Naive B cell (primary cell): Measurements from ENCODE around the gene COL5A1. TPM values are rescaled to one million over a fixed set of nuclear protein-coding genes. Genes with fewer than 3 reads are reported as not detected.
A peak's percentile ranks its signal among the peaks of the same experiment; 100 is the strongest.
"Not testable (repeated sequence)": the region's sequence is repeated elsewhere in the genome, so short reads cannot be mapped to it uniquely, and the experiment has no call there.

ENCODE experiments used
- ATAC-seq, 2 donors: fragments of 150-1000 bp; cut with Tn5 transposase; 2 replicates each; pipeline ENCODE4 v1.10.0; 2021; ENCODE audit warnings: low read depth in 2 of 2, mild to moderate bottlenecking in 2 of 2, moderate library complexity in 2 of 2
- DNase-seq: peaks from one replicate; pipeline ENCODE4 v3.0.0; 2022
- H3K27ac Mint-ChIP-seq, 6 donors: one replicate each; pipeline ENCODE4 v1.8.0; 2020 to 2022; ENCODE audit warnings: mild to moderate bottlenecking in 6 of 6, mixed read lengths in 6 of 6, moderate library complexity in 5 of 6, inconsistent platforms in 2 of 6
- H3K27me3 Mint-ChIP-seq, 3 donors: one replicate each; pipeline ENCODE4 v1.8.0; 2021 to 2022; ENCODE audit warnings: mixed read lengths in 3 of 3, mild to moderate bottlenecking in 1 of 3
- H3K36me3 Mint-ChIP-seq, 2 donors: one replicate each; pipeline ENCODE4 v1.8.0; 2020 to 2022; ENCODE audit warnings: mixed read lengths in 2 of 2, inconsistent platforms in 1 of 2, mild to moderate bottlenecking in 1 of 2
- H3K4me1 Mint-ChIP-seq, 3 donors: one replicate each; pipeline ENCODE4 v1.8.0; 2020 to 2022; ENCODE audit warnings: mixed read lengths in 3 of 3, inconsistent platforms in 1 of 3, mild to moderate bottlenecking in 1 of 3, moderate library complexity in 1 of 3
- H3K4me3 Mint-ChIP-seq, 8 donors: one replicate each; pipeline ENCODE4 v1.8.0; 2020 to 2022; ENCODE audit warnings: mild to moderate bottlenecking in 8 of 8, mixed read lengths in 8 of 8, moderate library complexity in 8 of 8, inconsistent platforms in 2 of 8
- H3K9me3 Mint-ChIP-seq, 7 donors: one replicate each; pipeline ENCODE4 v1.8.0; 2020 to 2022; ENCODE audit warnings: mixed read lengths in 7 of 7, mild to moderate bottlenecking in 5 of 7, inconsistent platforms in 2 of 7, moderate library complexity in 1 of 7
- polyA plus RNA-seq, 6 donors: library from polyadenylated mRNA; unstranded; fragments of 300-500 nt; fragmentation: Illumina TruSeq; gene quantifications; one replicate each; pipeline ENCODE4 v1.2.3, GENCODE V29; 2021; ENCODE audit warnings: low read depth in 6 of 6

The COL5A1 gene
- polyA plus RNA-seq, 6 donors from 2014 or later, result not detected

DNA sequence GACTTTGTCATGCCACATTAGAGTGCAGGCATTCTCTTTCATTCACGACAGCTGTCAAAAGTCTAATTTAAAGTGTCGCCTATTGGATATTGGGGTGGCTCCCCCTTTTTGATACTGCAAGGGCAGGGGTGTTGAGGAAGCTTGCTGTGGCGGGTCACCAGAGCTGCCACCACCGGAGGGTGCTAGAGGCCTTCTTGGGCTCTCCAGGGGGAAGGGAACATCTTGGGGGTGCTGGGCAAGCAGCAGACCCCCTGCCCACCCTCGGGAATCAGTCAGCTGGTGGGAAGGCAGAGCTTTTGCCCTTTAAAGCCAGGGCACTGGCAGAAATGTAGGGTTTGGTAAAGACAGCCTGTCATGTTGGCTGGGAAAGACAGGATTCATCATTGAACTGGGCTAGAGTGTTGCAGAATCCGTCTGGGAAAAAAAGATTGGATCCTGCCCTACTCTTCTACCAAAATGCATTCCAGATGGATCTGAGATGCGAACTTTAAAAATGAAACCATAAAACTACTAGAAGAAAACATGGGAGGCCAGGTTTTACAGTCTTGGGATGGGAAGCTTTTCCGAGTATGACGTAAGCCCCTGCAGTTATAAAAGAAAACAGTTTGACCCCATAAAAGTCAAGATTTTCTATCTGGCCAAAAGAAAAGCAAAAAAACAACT, 22.3 kb downstream of the COL5A1 start:
- Mint-ChIP-seq H3K27me3 (peaks cover 0 to 17% (median 12%) of the 10 kb centered on the region in 3 donors), H3K4me3 (no peak overlapping the region), H3K27ac (no peak overlapping the region), H3K4me1 (no peaks in the 10 kb centered on the region), H3K9me3 (peaks cover 5 to 17% (median 14%) of the 10 kb centered on the region in 7 donors), H3K36me3 (peaks cover 0 to 14% of the 10 kb centered on the region in 2 donors)
- no peak for DNase-seq
- ATAC-seq, result no peak

DNA sequence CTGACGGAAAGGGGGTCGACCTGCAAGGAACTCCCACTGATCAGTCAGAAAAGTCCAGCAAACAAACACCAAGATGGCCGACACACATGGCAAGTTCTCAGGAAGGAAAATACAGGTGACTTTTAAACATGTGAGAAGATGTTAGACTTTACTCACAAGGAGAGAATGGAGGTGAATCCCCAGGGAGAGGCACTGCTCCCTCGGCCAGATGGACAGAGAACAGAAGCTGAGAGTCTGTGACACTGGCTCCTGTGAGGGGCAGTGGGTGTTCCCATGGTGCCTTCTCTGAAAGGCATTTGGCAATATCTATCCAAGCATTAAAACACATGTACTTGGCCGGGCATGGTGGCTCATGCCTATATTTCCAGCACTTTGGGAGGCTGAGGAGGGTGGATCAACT, 22.8 kb downstream of the COL5A1 start:
- Mint-ChIP-seq H3K36me3 (peaks cover 0 to 14% of the 10 kb centered on the region in 2 donors), H3K27me3 (peaks cover 0 to 23% (median 18%) of the 10 kb centered on the region in 3 donors), H3K4me3 (peak overlapping the region in 1 of 8 donors; percentile 72), H3K4me1 (no peaks in the 10 kb centered on the region), H3K27ac (no peak overlapping the region), H3K9me3 (peaks cover 5 to 17% (median 16%) of the 10 kb centered on the region in 7 donors)
- DNase-seq (no peak), ATAC-seq (no peak)

DNA sequence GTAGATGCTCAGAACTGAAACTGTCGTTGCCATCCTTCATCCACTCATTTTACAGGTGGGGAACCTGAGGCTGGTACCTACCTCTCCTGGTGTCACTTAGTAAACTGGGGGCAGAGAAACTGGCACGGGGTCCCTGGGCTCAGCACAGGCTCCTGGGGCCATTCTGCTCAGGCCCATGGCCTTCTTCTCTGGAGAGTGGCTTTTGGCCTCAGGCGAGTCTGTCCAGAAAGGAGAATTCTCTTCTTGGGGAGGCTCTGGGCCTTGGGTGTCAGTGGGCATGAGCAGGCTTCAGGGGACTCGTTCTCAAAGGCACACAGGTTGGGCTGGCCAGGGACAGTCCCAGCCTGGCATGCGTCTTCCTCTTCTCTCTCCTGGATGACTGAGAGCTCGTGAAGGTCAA, 24.6 kb downstream of the COL5A1 start:
- H3K27ac Mint-ChIP-seq, result peak overlapping the region in 1 of 6 donors; percentile 34
- ATAC-seq, result no peak
- no peak for DNase-seq
- H3K27me3 Mint-ChIP-seq, result peaks cover 4 to 23% (median 19%) of the 10 kb centered on the region in 3 donors
- peaks cover 0 to 12% (median 4%) of the 10 kb centered on the region in 7 donors for H3K9me3 Mint-ChIP-seq
- no peaks in the 10 kb centered on the region for H3K4me1 Mint-ChIP-seq
- H3K36me3 Mint-ChIP-seq, result peaks cover 0 to 7% of the 10 kb centered on the region in 2 donors
- H3K4me3 Mint-ChIP-seq, result no peak overlapping the region

DNA sequence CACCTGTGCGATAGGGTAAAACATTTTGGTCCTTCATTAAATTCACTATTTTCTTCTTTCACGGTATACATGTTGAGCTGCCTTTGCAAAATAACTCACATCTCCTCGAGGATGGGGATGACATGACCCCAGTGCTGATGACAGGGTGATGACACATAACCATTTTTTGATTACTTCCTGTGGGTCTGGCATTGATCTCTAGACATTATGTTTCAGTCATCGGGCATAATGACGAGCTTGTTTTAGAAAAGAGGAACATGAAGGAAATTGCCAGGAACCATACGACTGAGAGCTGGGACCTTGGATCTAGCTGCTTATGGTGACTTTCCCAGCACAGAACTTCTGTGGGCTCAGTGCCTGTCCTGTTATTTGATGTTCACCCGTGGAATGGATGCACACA, 25.2 kb downstream of the COL5A1 start:
- Mint-ChIP-seq H3K36me3 (peaks cover 0 to 3% of the 10 kb centered on the region in 2 donors), H3K4me3 (no peak overlapping the region), H3K4me1 (no peaks in the 10 kb centered on the region), H3K27me3 (peaks cover 4 to 23% (median 19%) of the 10 kb centered on the region in 3 donors), H3K9me3 (peaks cover 0 to 8% (median 0%) of the 10 kb centered on the region in 7 donors), H3K27ac (no peak overlapping the region)
- ATAC-seq (no peak), DNase-seq (no peak)

DNA sequence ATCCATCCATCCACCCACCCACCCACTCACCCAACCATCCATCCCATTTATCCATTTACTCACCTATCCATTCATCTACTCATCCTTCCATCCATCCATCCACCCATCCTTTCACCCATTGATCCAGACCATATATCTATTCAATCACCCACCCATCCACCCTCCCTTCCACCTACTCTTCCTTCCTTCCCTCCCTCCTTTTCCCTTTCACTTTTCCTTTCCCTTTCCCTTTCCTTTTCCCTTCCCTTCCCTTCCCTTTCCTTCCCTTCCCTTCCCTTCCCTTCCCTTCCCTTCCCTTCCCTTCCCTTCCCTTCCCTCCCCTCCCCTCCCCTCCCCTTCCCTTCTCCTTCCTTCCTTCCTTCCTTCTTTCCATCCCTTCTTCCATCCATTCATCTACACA, 27.4 kb downstream of the COL5A1 start:
- not testable (repeated sequence) for H3K9me3 Mint-ChIP-seq, H3K4me1 Mint-ChIP-seq, H3K27ac Mint-ChIP-seq, H3K36me3 Mint-ChIP-seq, ATAC-seq, DNase-seq
- Mint-ChIP-seq H3K4me3 (peak overlapping the region in 1 of 8 donors; percentile 44), H3K27me3 (peaks cover 4 to 23% (median 21%) of the 10 kb centered on the region in 3 donors)

DNA sequence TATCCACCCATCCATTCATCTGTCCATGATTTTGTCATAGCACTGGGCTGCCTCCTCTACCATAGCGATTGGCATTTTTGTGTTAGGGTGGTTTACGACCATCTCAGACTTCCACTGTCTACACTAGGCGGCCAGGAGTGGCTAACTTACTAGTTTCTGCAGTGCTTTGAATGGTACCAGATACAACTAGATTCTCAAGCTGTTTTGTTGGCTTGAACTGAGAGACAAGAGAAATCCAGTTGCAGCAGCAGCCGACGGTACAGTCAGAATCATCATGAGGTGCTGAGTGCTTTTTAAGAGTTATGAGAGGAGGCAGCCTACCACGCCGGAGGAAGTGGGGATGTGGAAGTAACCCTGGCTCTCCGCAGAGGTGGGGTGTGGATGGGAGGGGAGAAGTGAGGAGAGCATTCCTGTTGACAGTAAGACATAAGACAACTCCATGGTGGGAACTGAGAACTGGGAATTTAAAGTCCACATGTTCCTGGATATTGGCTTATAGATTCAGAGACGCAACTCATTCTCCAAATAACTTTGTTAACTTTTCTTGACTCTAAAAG, 27.9 kb downstream of the COL5A1 start:
- ATAC-seq (no peak), DNase-seq (no peak)
- Mint-ChIP-seq H3K27me3 (peaks cover 4 to 26% (median 23%) of the 10 kb centered on the region in 3 donors), H3K27ac (no peak overlapping the region), H3K4me1 (no peaks in the 10 kb centered on the region), H3K36me3 (no peaks in the 10 kb centered on the region), H3K9me3 (peaks cover 0 to 10% (median 4%) of the 10 kb centered on the region in 7 donors), H3K4me3 (peak overlapping the region in 1 of 8 donors; percentile 44)

DNA sequence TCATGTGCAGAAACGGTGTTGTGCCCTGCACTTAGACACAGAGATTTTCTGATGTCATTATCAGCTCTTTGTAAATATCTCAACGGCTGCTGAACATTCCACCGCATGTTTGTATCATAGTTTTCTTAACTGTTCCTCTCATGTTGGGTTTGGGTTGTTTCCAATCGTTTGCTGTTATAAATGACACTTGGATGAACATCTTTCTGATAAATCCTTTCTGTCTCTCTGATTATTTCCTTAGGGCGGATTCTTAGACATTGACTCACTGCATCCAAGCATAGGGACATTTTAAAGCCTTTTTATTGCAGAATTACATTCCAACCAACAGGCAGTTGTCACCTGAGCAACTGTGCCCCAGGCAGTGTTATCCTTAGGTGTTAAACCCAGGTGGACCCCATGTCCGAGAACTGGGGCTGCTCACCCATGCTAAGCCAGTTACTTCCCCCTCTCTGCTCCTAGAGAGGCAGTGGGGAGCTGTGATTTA, 28.5 kb downstream of the COL5A1 start:
- Mint-ChIP-seq H3K27me3 (peaks cover 4 to 26% (median 23%) of the 10 kb centered on the region in 3 donors), H3K4me3 (no peak overlapping the region), H3K27ac (no peak overlapping the region), H3K9me3 (peaks cover 0 to 10% (median 4%) of the 10 kb centered on the region in 7 donors), H3K4me1 (no peaks in the 10 kb centered on the region), H3K36me3 (no peaks in the 10 kb centered on the region)
- DNase-seq (no peak), ATAC-seq (no peak)

DNA sequence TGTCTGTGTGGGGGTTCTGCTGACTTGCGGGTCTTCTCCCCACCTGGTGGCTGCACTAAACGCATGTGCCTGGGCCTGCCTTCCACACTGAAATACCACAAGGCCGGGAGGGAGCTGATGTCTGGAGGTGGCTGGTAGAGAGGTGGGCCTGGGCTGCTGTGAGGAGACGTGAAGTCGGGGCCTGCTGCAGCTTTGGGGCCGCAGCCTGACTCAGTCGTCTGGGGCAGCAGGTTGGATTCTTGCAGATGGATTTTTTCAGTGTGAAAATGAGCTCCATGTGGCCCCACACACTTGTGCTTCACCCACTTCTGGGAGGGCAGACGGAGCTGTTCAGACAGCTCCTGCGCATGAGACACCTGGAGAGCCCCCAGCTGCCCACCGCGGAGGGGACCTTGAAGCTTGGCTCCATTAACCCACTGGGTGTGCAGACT, 29.3 kb downstream of the COL5A1 start:
- peak overlapping the region in 1 of 6 donors; percentile 47 for H3K27ac Mint-ChIP-seq

DNA sequence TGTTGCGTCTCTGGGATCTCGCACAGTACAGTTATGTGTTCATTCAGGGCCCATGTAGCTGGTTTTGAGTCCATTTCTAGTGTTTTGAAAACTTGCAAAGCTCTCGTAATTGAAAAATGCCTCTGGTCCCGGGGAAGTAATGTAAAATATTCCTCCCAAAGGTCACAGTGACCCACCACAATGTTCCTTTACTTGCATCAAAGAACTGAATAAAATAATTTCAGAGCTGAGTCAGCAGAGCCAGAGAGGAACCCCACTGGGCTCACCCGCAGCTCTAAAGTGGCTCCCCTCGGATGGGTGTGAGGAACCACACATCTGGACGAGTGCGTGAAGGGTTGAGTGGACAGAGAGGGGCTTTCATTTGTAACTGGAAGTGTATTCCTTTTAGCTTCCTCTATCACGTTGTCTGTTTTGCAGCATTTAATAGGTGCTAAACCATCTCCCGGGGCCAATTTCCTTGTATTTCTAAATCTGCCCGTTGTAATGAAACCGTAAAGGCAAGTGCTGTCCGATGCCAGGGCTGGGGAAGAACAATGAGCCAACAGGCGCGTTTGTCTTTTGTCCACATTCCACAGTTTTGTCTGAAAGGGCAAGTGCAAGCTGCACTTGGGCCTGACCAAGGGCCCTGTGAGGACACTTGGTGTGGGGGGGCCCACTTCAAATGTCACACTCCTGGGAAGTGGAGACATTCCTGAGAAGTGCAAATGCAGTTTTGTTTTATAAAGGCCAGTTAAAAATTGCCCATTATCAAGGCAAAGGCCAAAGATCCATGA, 29.9 kb downstream of the COL5A1 start:
- no peak for ATAC-seq
- Mint-ChIP-seq H3K4me1 (no peaks in the 10 kb centered on the region), H3K36me3 (no peaks in the 10 kb centered on the region), H3K4me3 (no peak overlapping the region), H3K27ac (no peak overlapping the region), H3K9me3 (peaks cover under 1 to 21% (median 8%) of the 10 kb centered on the region in 7 donors), H3K27me3 (peaks cover 4 to 26% (median 21%) of the 10 kb centered on the region in 3 donors)
- no peak for DNase-seq

More for the DNA sequence above, 29.3 kb downstream of the COL5A1 start:
- H3K4me1 Mint-ChIP-seq, result no peaks in the 10 kb centered on the region
- ATAC-seq, result no peak
- peaks cover 4 to 26% (median 23%) of the 10 kb centered on the region in 3 donors for H3K27me3 Mint-ChIP-seq
- no peak overlapping the region for H3K4me3 Mint-ChIP-seq
- DNase-seq, result no peak
- peaks cover 0 to 15% (median 8%) of the 10 kb centered on the region in 7 donors for H3K9me3 Mint-ChIP-seq
- H3K36me3 Mint-ChIP-seq, result no peaks in the 10 kb centered on the region

DNA sequence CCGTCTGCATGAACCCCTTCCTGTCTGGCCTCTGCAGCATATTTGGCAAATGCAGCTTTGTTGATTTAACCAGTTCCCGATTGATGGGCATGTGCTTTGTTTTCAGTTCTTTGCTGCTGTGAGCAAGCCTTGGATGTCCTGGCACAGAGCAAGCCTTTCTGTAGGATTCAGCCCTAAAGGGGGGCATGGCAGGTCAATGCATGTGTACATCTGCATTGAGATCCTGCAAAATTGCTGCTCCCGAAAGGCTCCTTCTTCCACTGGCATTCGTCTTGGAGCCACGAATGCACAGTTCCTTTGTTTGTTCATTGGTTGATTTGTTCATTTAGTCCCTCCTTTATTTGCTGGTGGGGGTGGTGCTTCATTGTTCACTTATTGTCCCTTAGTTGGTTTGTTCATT, 34.8 kb downstream of the COL5A1 start:
- H3K4me3 Mint-ChIP-seq, result no peak overlapping the region
- H3K4me1 Mint-ChIP-seq, result peaks cover 0 to 6% (median 3%) of the 10 kb centered on the region in 3 donors
- peaks cover 2 to 24% (median 7%) of the 10 kb centered on the region in 7 donors for H3K9me3 Mint-ChIP-seq
- DNase-seq (no peak), ATAC-seq (no peak)
- no peak overlapping the region for H3K27ac Mint-ChIP-seq
- peaks cover 4 to 17% (median 10%) of the 10 kb centered on the region in 3 donors for H3K27me3 Mint-ChIP-seq
- no peaks in the 10 kb centered on the region for H3K36me3 Mint-ChIP-seq

DNA sequence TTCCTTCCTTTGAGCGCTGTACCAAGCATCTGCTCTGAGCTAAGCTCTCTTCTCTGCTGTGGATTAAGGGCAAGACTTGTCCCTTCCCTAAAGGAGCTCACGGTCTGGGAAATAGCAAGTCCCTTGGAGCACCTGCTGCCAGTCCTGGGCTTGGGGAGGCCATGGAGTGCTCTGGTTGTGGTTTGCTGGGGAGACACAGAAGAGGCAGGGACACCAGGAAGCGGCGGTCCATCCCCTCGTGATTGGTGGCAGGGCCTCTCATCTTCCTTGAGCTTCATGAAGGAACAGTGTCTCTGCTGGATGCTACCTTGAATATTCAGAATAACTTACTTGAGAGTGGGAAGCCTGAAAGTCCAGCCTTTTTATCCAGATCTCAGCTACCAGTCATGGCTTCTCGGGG, 35.3 kb downstream of the COL5A1 start:
- peak overlapping the region in 1 of 6 donors; percentile 26 for H3K27ac Mint-ChIP-seq
- ATAC-seq, result no peak
- H3K36me3 Mint-ChIP-seq, result no peaks in the 10 kb centered on the region
- DNase-seq, result no peak
- H3K4me1 Mint-ChIP-seq, result peaks cover 0 to 6% (median 3%) of the 10 kb centered on the region in 3 donors
- peaks cover 2 to 24% (median 7%) of the 10 kb centered on the region in 7 donors for H3K9me3 Mint-ChIP-seq
- no peak overlapping the region for H3K4me3 Mint-ChIP-seq
- H3K27me3 Mint-ChIP-seq, result peaks cover 4 to 17% (median 10%) of the 10 kb centered on the region in 3 donors

DNA sequence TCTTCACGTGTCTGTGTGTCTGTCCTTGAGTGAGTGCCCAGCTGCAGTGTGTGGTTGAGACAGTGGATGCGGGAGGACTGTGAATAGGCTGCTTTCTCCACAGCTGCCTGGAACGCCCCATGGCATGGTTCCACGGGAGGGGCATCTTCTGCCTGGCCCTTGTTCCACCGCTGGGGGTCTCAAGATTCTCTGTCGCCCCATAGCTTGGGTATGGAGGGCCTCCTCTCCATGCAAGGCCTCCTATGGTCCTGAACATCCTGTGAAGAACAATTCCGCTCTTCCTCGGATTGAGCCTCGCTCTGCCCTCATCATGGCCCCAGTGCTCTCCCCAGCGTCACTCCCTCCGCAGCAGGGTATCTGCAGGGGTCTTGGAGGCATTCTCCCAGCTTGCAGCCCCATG, 36.1 kb downstream of the COL5A1 start:
- H3K4me3 Mint-ChIP-seq, result no peak overlapping the region
- DNase-seq (no peak), ATAC-seq (no peak)
- peaks cover 0 to 6% (median 3%) of the 10 kb centered on the region in 3 donors for H3K4me1 Mint-ChIP-seq
- peaks cover 2 to 24% (median 7%) of the 10 kb centered on the region in 7 donors for H3K9me3 Mint-ChIP-seq
- H3K36me3 Mint-ChIP-seq, result no peaks in the 10 kb centered on the region
- peaks cover 4 to 17% (median 10%) of the 10 kb centered on the region in 3 donors for H3K27me3 Mint-ChIP-seq
- peak overlapping the region in 1 of 6 donors; percentile 86 for H3K27ac Mint-ChIP-seq

DNA sequence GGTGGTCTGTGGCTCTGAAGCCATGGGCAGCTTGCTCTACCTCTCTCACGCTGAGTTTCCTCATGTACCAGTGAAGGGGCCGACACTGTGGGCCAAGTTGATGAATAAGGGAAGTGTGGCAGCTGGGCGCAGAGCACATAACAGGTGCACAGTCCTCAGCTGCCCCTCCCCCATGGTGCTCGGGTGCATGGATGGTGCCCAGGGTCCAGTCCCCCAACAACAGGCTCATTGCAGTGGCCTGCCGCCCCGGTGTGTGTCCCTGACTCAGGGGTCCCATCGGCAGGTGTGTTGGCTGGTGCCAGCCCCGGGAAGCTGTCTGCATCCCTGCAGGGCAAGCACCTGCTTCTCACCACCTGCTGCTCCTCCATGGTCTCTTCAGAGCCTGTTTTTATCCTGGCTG, 36.6 kb downstream of the COL5A1 start:
- H3K36me3 Mint-ChIP-seq, result no peaks in the 10 kb centered on the region
- ATAC-seq (no peak), DNase-seq (no peak)
- H3K4me1 Mint-ChIP-seq, result peaks cover 0 to 6% (median 3%) of the 10 kb centered on the region in 3 donors
- H3K27ac Mint-ChIP-seq, result peak overlapping the region in 1 of 6 donors; percentile 86
- H3K4me3 Mint-ChIP-seq, result peak overlapping the region in 1 of 8 donors; percentile 3
- peaks cover 4 to 17% (median 10%) of the 10 kb centered on the region in 3 donors for H3K27me3 Mint-ChIP-seq
- peaks cover 2 to 24% (median 7%) of the 10 kb centered on the region in 7 donors for H3K9me3 Mint-ChIP-seq
